Measurements from ENCODE around the gene HINT1.

DNA sequence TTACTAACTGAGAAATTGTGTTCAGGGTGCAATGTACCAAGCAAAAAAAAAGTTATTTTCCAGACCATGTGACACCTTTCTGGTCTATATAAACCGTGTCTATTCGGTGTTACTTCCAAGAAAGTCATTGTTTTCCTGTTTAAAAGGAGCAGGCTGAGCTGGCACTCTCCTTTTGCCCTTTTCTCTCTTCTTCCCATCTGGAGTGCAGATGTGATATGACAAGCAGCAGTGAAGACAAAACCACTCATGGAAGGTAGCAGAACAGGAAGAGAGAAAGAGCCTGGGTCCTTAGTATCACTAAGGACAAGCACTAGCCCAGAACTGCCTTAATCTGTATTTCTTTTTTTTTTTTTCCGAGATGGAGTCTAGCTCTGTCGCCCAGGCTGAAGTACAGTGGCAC, 31.3 kb upstream of the HINT1 start:
- no peak for TF ChIP-seq POLR2A (IDR thresholded peaks at IDR 0.05)
- TF ChIP-seq, protein P1, sequence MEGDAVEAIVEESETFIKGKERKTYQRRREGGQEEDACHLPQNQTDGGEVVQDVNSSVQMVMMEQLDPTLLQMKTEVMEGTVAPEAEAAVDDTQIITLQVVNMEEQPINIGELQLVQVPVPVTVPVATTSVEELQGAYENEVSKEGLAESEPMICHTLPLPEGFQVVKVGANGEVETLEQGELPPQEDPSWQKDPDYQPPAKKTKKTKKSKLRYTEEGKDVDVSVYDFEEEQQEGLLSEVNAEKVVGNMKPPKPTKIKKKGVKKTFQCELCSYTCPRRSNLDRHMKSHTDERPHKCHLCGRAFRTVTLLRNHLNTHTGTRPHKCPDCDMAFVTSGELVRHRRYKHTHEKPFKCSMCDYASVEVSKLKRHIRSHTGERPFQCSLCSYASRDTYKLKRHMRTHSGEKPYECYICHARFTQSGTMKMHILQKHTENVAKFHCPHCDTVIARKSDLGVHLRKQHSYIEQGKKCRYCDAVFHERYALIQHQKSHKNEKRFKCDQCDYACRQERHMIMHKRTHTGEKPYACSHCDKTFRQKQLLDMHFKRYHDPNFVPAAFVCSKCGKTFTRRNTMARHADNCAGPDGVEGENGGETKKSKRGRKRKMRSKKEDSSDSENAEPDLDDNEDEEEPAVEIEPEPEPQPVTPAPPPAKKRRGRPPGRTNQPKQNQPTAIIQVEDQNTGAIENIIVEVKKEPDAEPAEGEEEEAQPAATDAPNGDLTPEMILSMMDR (IDR thresholded peaks at IDR 0.05 in 4 of 5, conservative IDR thresholded peaks at IDR 0.05 in 1 of 5): no peak
